Ureter (tissue), 1 donor: ENCODE data around the gene CHST15. TPM values are rescaled to one million over a fixed set of nuclear protein-coding genes. Genes with fewer than 3 reads are reported as not detected.
A peak's percentile ranks its signal among the peaks of the same experiment; 100 is the strongest.

Source experiments
- DNase-seq: peaks from one replicate; pipeline ENCODE4 v3.0.0-alpha.2; 2020; ENCODE audit warnings: low spot score
- total RNA-seq: library from RNA; stranded (reverse); gene quantifications from one replicate; pipeline ENCODE4 v1.2.4, GENCODE V29; 2023
- donor health status: DM: yes; HTN: yes; CAD: no.

The CHST15 gene
- total RNA-seq, 1 donor from 2014 or later, result 15.7 TPM

GRCh38 chr10:124011464-124011863 lies 81.9 kb downstream of the CHST15 start:
- DNase-seq, result no peak

- DNase-seq, result no peak
These were observed 82.8 kb downstream of the CHST15 start for GRCh38 chr10:124010563-124011131.

- no peak for DNase-seq
These were observed 83.4 kb downstream of the CHST15 start for GRCh38 chr10:124010024-124010423.

GRCh38 chr10:124009231-124010015 lies 84.0 kb downstream of the CHST15 start:
- no peak for DNase-seq

- no peak for DNase-seq
These were observed 84.7 kb downstream of the CHST15 start for GRCh38 chr10:124008681-124009080.

GRCh38 chr10:124008187-124008586 lies 85.2 kb downstream of the CHST15 start:
- DNase-seq, result no peak

GRCh38 chr10:124007773-124008145 lies 85.6 kb downstream of the CHST15 start:
- DNase-seq, result no peak

GRCh38 chr10:124007102-124007772 lies 86.2 kb downstream of the CHST15 start:
- DNase-seq, result no peak

GRCh38 chr10:124006526-124006925 lies 86.9 kb downstream of the CHST15 start:
- no peak for DNase-seq

GRCh38 chr10:124005991-124006392 lies 87.4 kb downstream of the CHST15 start:
- DNase-seq, result no peak

- DNase-seq, result no peak
These were observed 88.3 kb downstream of the CHST15 start for GRCh38 chr10:124005091-124005490.

GRCh38 chr10:124004663-124005004 lies 88.8 kb downstream of the CHST15 start:
- no peak for DNase-seq

- DNase-seq, result peak; percentile 22
These were observed 89.3 kb downstream of the CHST15 start for GRCh38 chr10:124003871-124004662.

GRCh38 chr10:124003481-124003870 lies 89.9 kb downstream of the CHST15 start:
- DNase-seq, result peak; percentile 15

GRCh38 chr10:124003070-124003419 lies 90.4 kb downstream of the CHST15 start:
- DNase-seq, result no peak

- no peak for DNase-seq
These were observed 90.9 kb downstream of the CHST15 start for GRCh38 chr10:124002391-124003069.

- peak; percentile 42 for DNase-seq
These were observed 91.8 kb downstream of the CHST15 start for GRCh38 chr10:124001391-124002148.

- DNase-seq, result peak; percentile 37
These were observed 92.6 kb downstream of the CHST15 start for GRCh38 chr10:124000792-124001201.

GRCh38 chr10:123999956-124000615 lies 93.3 kb downstream of the CHST15 start:
- no peak for DNase-seq

GRCh38 chr10:123999261-123999660 lies 94.1 kb downstream of the CHST15 start:
- DNase-seq, result no peak
